Caco-2 (cell line): ENCODE results near the gene SKAP2. TPM values are rescaled to one million over a fixed set of nuclear protein-coding genes. Genes with fewer than 3 reads are reported as not detected.

Source experiments
- BruUV-seq: library from RNA; stranded (reverse); fragments of 400-500 nt; replicated peaks from 2 replicates; lab custom pipeline; 2021; lab: Mats Ljungman, UMichigan
- CTCF ChIA-PET: fragments of 300-600 bp; sonication (Branson Sonifier 250); formaldehyde crosslinking; loops from one replicate; lab custom pipeline; 2022; ENCODE audit warnings: antibody characterized with exemption; lab: Charles Lee
- POLR2A ChIA-PET: fragments of 300-600 bp; sonication (Branson Sonifier 250); formaldehyde crosslinking; loops from one replicate; lab custom pipeline; 2022; ENCODE audit warnings: antibody characterized with exemption; lab: Charles Lee
- DNase-seq, 2 experiments: peaks; one replicate each; pipeline versions ENCODE4 v3.0.0 to v3.0.0-alpha.2; 2020 to 2022
- H3K27me3 ChIP-seq: replicated peaks from 2 replicates; pipeline ENCODE4 v1.6.0; 2011; ENCODE audit warnings: low read length; ENCODE audit not compliant: control insufficient read depth, insufficient read depth
- H3K36me3 ChIP-seq: 2 replicates; pipeline ENCODE4 v1.5.1; 2011; ENCODE audit warnings: low read length; ENCODE audit not compliant: control insufficient read depth, insufficient read depth
- H3K4me1 ChIP-seq: fragments of 250-450 bp; sonication (Bioruptor Pico); 2 replicates; pipeline ENCODE4 v1.5.1; 2020; ENCODE audit warnings: mild to moderate bottlenecking
- H3K4me3 ChIP-seq: 2 replicates; pipeline ENCODE4 v1.5.1; 2011; ENCODE audit warnings: low read depth, mild to moderate bottlenecking, control low read depth, low read length
- H3K9me3 ChIP-seq: fragments of 250-450 bp; sonication (Bioruptor Pico); 2 replicates; pipeline ENCODE4 v1.5.1; 2020; ENCODE audit warnings: mild to moderate bottlenecking, moderate library complexity
- H3K27ac Mint-ChIP-seq: one replicate; pipeline ENCODE4 v1.8.0; 2022; ENCODE audit warnings: mixed read lengths; ENCODE audit not compliant: unreplicated experiment
- H3K27me3 Mint-ChIP-seq: one replicate; pipeline ENCODE4 v1.8.0; 2022; ENCODE audit warnings: mixed read lengths; ENCODE audit not compliant: insufficient read depth, unreplicated experiment
- H3K36me3 Mint-ChIP-seq: one replicate; pipeline ENCODE4 v1.8.0; 2022; ENCODE audit warnings: mild to moderate bottlenecking, mixed read lengths; ENCODE audit not compliant: insufficient read depth, unreplicated experiment
- H3K4me1 Mint-ChIP-seq: one replicate; pipeline ENCODE4 v1.8.0; 2022; ENCODE audit warnings: low read depth, mixed read lengths; ENCODE audit not compliant: unreplicated experiment
- H3K4me3 Mint-ChIP-seq: one replicate; pipeline ENCODE4 v1.8.0; 2022; ENCODE audit warnings: mild to moderate bottlenecking, moderate library complexity, mixed read lengths; ENCODE audit not compliant: unreplicated experiment
- H3K9me3 Mint-ChIP-seq: one replicate; pipeline ENCODE4 v1.8.0; 2022; ENCODE audit warnings: mixed read lengths; ENCODE audit not compliant: unreplicated experiment
- intact Hi-C: fragments of 100-400 bp; cut with micrococcal nuclease; formaldehyde crosslinking; loops from one replicate; pipeline ENCODE4 v1.10.0; 2022; ENCODE audit not compliant: unreplicated experiment
- total RNA-seq: library from RNA; stranded (reverse); gene quantifications from 2 replicates; pipeline ENCODE4 v1.2.3, GENCODE V29; 2022
- TF ChIP-seq, protein P1 (sequence below), 2 experiments: fragments of 200-600 bp in 1 of 2; IDR thresholded peaks; 1 replicate in 1 of 2; 2 replicates in 1 of 2; pipeline versions ENCODE4 v1.5.1 to v1.8.0; 2011 to 2022; ENCODE audit warnings: antibody characterized with exemption in 1 of 2, control low read depth in 1 of 2, inconsistent platforms in 1 of 2, low read depth in 1 of 2, low read length in 1 of 2, mild to moderate bottlenecking in 1 of 2, moderate library complexity in 1 of 2; ENCODE audit not compliant: insufficient read depth in 1 of 2, severe bottlenecking in 1 of 2, unreplicated experiment in 1 of 2

The SKAP2 gene
- total RNA-seq, 1 experiment from 2014 or later, result 36.2 TPM

DNA sequence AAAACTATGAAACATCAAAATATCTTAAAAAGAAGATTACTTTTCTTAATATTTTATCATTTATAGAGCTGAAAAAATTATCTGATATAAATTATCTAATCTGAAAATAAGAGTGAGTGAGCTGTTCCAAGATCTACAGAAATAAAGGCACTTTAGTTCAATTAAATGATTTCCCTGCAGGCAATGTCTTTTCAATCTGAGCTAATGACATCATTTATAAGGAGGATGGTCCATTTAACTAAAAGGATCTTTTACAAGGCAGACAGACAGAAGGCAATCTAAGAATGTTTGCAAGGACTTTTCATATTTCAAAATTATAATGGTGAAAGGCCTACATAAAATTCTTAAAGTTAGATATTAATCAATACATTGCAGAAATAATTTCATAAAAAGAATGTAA, 71.8 kb downstream of the SKAP2 start:
- Mint-ChIP-seq H3K4me3 (no peak overlapping the region), H3K9me3 (no peaks in the 10 kb centered on the region), H3K27me3 (no peaks in the 10 kb centered on the region), H3K27ac (no peak overlapping the region), H3K4me1 (no peaks in the 10 kb centered on the region), H3K36me3 (no peaks in the 10 kb centered on the region)
- H3K27me3 ChIP-seq, result no peaks in the 10 kb centered on the region
- H3K4me1 ChIP-seq, result no peaks in the 10 kb centered on the region
- POLR2A ChIA-PET, result no interaction called here
- CTCF ChIA-PET, result no interaction called here
- H3K9me3 ChIP-seq, result no peaks in the 10 kb centered on the region
- no peak overlapping the region for H3K4me3 ChIP-seq
- no peak for DNase-seq
- H3K36me3 ChIP-seq, result no peaks in the 10 kb centered on the region
- no TSS peak for BruUV-seq
- TF ChIP-seq, protein P1, sequence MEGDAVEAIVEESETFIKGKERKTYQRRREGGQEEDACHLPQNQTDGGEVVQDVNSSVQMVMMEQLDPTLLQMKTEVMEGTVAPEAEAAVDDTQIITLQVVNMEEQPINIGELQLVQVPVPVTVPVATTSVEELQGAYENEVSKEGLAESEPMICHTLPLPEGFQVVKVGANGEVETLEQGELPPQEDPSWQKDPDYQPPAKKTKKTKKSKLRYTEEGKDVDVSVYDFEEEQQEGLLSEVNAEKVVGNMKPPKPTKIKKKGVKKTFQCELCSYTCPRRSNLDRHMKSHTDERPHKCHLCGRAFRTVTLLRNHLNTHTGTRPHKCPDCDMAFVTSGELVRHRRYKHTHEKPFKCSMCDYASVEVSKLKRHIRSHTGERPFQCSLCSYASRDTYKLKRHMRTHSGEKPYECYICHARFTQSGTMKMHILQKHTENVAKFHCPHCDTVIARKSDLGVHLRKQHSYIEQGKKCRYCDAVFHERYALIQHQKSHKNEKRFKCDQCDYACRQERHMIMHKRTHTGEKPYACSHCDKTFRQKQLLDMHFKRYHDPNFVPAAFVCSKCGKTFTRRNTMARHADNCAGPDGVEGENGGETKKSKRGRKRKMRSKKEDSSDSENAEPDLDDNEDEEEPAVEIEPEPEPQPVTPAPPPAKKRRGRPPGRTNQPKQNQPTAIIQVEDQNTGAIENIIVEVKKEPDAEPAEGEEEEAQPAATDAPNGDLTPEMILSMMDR (IDR thresholded peaks at IDR 0.05; ENCODE audit: insufficient read depth in 1 of 2, low read depth in 1 of 2, low read length in 1 of 2, severe bottlenecking in 1 of 2, unreplicated experiment in 1 of 2), result no peak
- intact Hi-C loops, result no loop called here

DNA sequence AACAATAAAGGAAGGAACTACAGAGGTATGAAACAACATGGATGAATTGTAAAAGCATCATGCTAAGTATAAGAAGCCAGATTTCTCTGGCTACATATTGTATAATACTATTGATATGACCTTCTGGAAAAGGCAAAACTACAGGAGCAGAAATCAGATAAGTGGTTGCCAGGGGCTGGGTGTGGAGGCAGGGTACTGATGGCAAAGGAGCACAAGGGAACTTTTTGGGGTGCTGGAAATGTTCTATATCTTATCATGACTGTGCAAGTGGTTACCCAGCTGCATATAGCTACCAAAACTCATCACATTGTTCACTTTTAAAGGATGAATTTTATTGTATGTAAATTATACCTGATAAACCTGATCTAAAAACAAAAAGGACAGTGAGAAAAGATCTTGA, 72.4 kb downstream of the SKAP2 start:
- H3K9me3 ChIP-seq, result no peaks in the 10 kb centered on the region
- no peaks in the 10 kb centered on the region for H3K36me3 Mint-ChIP-seq
- H3K4me3 Mint-ChIP-seq, result no peak overlapping the region
- DNase-seq, result no peak
- ChIA-PET CTCF (no interaction called here), POLR2A (no interaction called here)
- no peaks in the 10 kb centered on the region for H3K4me1 ChIP-seq
- H3K27me3 Mint-ChIP-seq, result no peaks in the 10 kb centered on the region
- TF ChIP-seq, protein P1 (IDR thresholded peaks at IDR 0.05; ENCODE audit: insufficient read depth in 1 of 2, low read depth in 1 of 2, low read length in 1 of 2, severe bottlenecking in 1 of 2, unreplicated experiment in 1 of 2), result no peak
- no peaks in the 10 kb centered on the region for H3K36me3 ChIP-seq
- BruUV-seq, result no TSS peak
- H3K4me1 Mint-ChIP-seq, result no peaks in the 10 kb centered on the region
- no peak overlapping the region for H3K27ac Mint-ChIP-seq
- H3K9me3 Mint-ChIP-seq, result no peaks in the 10 kb centered on the region
- H3K4me3 ChIP-seq, result no peak overlapping the region
- H3K27me3 ChIP-seq, result no peaks in the 10 kb centered on the region
- intact Hi-C loops, result no loop called here

DNA sequence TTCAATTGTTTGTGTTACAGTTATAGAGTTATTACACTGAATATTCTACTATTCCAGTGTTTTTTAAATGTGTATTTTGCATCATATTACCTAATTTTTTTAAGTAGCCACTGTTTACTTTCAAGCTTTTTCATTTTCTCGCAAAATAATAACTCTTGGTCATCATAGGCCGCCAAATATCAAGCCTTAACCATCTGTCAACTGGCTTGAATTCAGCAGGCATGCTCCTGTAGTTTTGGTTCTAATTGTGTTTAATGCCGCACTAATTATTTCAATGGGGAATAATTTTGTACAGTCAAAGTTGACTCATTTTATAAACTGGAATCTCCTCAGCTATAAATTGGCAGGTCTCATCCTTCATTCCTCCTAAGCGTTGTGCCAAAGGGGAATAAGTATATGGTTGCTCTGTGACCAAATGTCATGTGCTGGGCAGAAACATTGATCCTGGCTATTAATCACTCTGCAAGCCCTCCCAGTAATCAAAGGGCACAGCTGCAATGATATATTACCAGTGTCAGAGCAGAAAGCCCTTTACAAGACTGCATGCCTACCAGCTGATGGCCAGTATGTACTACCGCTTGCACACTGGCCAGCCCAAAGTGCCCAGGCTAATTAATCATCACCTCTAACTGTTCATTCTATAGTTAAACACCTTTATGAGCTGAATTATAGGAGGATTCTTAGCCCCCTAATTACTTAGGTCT, 74.8 kb downstream of the SKAP2 start:
- no peaks in the 10 kb centered on the region for H3K36me3 Mint-ChIP-seq
- Histone ChIP-seq H3K27me3 (no peaks in the 10 kb centered on the region), H3K36me3 (no peaks in the 10 kb centered on the region), H3K4me3 (no peak overlapping the region), H3K9me3 (no peaks in the 10 kb centered on the region), H3K4me1 (no peaks in the 10 kb centered on the region)
- H3K9me3 Mint-ChIP-seq, result no peaks in the 10 kb centered on the region
- CTCF ChIA-PET, result no interaction called here
- intact Hi-C loops, result no loop called here
- DNase-seq, result no peak
- no peaks in the 10 kb centered on the region for H3K4me1 Mint-ChIP-seq
- POLR2A ChIA-PET, result no interaction called here
- H3K4me3 Mint-ChIP-seq, result no peak overlapping the region
- H3K27ac Mint-ChIP-seq, result no peak overlapping the region
- BruUV-seq, result no TSS peak
- no peaks in the 10 kb centered on the region for H3K27me3 Mint-ChIP-seq
- TF ChIP-seq, protein P1 (IDR thresholded peaks at IDR 0.05; ENCODE audit: insufficient read depth in 1 of 2, low read depth in 1 of 2, low read length in 1 of 2, severe bottlenecking in 1 of 2, unreplicated experiment in 1 of 2), result no peak
